HG02588 (cell line): ENCODE measurements around the gene DRAXIN.

Experiments used
- ATAC-seq: cut with Tn5 transposase; IDR thresholded peaks from one replicate; pipeline ENCODE4 v1.9.1; 2021; ENCODE audit warnings: mild to moderate bottlenecking, moderate library complexity; ENCODE audit not compliant: unreplicated experiment

The DRAXIN gene

DNA sequence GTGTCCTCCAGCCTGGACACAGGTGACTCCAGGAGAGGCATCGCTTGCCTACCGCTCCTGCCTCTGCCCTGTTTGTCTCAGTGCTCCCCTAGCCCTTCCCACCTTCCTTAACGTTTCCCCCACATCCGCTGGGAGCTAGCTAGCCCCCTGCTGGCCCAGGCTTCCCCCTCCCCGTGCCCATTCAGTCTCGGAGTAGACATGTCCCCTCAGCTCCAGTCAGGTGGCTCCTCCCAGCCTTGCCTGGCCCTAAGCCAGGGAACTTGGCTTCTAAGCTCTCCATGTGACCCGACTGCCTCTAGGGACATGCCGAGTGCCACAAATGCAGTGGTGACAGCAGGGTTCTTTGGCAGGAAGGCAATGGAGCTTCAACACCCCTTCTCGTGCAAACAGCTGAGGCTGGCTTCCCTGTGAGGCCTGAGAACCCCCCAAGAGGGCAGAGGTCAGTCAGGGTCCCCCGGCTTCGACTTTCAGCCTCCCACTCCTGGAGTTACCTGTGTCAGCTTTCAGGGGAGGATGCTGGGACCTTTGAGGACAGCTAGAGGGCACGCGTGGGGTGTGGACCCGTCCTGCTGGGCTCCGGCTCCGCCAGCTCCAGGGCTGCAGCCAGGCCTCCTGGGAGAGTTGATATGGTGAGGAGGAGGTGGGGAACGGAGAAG lies 16.2 kb downstream of the DRAXIN start:
- no peak for ATAC-seq

DNA sequence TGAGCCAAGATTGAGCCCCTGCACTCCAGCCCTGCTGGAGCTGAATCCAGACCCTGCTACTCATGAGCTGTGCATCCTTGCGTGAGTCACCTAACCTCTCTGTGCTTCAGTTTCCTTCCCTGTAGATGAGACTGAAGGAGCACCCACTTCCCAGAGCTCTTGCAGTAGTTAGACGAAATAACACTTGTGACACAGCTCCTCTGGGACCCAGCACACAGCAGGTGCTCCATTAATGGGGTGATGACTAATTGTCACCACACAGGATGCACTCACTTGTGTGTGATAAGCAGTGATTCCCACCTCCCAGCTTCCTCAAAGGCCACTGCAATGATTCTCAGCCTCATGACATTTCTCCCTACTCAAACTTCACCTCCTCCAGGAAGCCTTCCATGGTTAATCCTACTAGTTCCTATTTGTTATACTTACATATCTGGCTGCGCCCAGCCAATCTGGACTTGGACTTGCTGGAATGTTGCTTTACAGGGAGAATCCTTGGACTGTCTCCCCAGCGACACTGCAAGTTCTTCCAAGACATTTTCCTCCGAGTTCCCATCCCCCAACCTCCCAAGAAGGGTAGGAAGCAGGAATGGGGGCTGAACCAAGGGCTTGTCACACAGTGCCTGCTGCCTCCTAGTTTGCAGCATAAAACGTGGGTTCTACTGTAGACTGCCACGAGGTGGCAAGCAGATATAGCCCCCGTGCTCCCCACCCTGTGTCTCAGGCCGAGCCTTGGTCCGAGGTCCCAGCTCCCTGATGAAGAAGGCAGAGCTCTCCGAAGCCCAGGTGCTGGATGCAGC lies 17.2 kb downstream of the DRAXIN start:
- ATAC-seq, result no peak

DNA sequence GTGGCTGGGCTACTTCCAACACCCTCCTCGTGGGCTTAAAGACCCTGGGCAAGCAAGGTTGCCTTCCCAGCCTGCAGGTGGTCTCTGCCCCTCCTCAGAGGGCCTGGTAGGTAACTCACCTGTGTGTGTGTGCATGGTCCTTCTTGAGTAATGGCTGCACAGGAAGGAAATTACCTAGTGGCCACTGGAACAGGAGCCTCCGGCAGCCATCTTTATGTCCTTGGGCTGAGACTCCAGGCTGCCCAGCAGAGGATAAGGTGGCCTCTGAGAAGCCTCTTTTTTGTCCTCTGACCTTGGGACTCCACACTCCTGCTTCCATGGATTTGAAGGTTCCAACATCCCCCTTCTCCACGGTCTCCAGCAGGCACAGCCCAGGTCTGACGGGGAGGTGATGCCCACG lies 20.0 kb downstream of the DRAXIN start:
- ATAC-seq, result no peak

DNA sequence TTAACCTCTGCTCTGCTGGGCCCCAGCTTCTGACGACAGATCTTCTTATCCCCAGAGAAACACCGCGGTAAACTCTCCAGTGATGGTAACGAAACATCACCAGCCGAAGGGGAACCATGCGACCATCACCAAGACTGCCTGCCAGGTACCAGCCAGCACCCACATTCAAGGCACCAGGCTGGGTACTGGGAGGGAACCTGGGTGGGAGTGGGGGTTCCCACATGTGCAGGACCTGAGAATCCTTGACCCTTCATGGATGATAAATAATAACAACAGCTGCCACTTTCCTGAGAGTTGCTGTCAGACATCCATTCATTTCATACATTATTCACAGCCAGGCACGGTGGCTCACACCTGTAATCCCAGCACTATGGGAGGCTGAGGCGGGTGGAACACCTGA lies 20.8 kb downstream of the DRAXIN start:
- no peak for ATAC-seq

DNA sequence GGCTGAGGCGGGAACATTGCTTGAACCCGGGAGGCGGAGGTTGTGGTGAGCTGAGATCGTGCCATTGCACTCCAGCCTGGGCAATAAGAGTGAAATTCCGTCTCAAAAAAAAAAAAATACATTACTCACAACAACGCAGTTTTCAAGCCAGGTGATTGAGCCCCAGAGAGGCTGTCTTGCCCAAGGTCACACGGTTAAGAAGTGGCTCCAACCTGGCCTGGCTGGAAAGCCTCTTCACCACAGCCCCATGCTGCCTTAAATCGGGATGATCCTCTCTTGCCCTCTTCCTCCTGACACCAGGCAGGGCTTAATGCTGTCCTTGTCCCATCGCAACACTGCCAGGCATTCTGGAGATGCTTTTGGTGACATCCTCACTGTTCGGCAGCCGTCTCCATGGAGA lies 21.6 kb downstream of the DRAXIN start:
- no peak for ATAC-seq

DNA sequence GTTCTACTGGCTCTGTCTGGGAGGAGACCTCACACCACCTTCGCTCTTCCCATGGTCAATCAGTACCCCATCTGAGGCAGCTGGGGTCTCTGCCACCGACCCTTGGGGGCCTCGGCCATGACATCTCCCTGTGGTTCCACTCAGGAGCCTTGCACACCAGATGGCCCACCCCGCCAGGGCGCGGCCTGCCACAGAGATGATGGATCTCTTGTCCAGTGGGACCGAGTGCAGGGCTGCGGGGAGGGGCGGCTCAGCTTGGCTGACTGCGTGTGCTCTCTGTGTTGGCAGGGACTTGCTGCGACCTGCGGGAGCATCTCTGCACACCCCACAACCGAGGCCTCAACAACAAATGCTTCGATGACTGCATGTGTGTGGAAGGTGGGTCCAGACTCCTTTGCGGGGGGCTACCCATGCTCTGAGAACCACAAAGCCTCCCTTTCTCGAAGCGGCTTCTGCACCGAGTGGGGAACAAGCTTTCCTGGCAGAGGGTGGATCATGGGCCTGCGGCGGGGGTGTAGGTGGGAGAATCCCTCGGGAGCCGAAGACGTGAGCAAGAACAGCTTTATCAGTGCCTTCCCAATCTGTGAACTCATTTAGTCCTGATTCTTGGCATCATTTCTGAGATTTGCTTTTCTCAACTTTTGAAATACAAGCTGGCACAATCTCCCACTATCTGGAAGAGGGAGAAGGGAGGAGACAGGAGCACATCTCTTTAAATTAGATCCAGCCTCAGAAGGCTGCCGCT lies 23.5 kb downstream of the DRAXIN start:
- no peak for ATAC-seq

DNA sequence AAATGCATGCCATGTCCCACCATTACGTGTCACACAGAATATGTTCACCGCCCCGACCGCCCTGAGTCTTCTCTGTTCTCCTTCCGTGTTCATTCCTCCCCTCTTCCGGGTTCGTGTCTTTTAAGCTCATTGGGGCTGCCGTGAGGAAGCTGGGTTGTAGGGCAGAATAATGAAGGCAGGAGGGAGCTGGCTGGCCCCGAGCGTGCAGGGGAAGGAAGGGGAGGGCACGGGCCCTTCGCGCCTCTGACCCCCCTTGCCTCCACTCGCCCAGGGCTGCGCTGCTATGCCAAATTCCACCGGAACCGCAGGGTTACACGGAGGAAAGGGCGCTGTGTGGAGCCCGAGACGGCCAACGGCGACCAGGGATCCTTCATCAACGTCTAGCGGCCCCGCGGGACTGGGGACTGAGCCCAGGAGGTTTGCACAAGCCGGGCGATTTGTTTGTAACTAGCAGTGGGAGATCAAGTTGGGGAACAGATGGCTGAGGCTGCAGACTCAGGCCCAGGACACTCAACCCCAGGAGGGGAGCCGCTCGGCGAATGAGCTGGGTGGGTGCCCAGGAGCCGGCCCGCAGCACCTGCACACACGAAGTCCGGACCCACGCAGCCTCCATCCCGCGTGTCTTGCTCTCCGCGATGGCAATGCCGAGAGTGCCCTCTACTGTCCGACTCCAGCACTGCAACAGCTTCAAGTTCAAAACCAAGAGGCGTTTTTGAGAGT lies 28.0 kb downstream of the DRAXIN start:
- peak; percentile 58 for ATAC-seq

DNA sequence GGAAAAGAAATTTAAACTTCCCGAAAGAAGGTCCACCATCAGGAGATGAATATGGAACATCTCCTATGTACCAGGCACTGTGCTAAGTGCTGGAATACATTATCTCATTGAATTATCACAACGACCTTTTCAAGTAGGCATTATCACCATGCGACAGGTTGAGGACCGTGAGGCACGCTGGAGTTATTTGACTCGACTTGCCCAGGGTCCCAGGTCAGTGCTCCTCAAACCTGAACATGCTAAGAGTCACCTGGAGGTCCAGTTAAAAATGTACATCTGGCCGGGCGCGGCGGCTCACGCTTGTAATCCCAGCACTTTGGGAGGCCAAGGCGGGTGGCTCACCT lies 28.5 kb downstream of the DRAXIN start:
- no peak for ATAC-seq

DNA sequence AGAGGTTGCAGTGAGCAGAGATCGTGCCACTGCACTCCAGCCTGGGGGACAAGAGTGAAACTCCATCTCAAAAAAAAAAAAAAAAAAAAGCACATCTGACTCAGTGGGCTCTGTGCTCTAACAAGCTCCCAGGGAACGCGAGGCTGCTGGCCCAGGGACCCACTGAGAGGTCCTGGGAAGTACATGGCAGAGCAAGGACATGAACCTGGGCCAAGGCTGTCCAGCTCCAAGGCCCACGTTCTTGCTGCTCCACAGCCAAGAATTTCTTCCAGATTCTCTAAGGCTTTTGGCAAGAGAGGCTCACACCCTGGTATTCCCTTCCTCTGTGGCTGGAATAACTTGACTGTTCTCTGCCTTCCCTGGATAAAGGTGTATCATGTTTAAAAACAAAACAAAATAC lies 29.0 kb downstream of the DRAXIN start:
- no peak for ATAC-seq

DNA sequence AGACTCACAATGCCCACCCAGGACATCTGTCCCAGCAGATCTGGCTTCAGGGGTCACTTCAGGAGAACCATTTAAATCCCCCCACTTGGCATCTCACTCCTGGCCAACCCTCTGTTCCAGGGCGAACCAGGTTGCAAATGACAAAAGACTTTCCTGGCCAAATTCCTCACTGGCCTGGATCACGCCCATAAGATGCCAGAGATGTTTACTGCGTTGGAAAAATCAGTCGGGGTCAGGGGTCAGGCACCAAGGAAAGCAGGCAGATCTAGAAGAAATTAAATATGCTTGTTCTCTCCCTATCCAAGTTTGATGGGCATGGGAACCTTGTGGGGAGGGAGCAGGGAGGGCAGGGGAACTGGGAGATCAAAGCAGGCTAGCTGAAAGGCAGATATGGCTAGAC lies 29.8 kb downstream of the DRAXIN start:
- ATAC-seq, result no peak

DNA sequence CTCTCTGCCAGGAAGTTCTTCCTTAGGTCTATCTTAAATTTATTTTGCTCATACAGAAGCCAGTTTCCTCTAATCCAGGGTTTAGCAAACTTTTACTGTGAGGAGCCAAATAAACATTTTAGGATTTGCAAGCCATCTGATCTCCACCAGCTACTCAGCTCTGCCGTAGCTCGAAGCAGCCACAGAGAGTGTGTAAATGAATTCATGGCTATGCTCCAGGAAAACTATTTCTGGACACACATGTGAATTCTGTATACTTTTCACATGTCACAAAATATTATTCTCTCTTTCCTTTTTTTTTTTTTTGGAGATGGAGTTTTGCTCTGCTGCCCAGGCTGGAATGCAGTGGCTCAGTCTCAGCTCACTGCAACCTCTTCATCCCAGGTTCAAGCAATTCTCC lies 31.0 kb downstream of the DRAXIN start:
- ATAC-seq, result no peak

DNA sequence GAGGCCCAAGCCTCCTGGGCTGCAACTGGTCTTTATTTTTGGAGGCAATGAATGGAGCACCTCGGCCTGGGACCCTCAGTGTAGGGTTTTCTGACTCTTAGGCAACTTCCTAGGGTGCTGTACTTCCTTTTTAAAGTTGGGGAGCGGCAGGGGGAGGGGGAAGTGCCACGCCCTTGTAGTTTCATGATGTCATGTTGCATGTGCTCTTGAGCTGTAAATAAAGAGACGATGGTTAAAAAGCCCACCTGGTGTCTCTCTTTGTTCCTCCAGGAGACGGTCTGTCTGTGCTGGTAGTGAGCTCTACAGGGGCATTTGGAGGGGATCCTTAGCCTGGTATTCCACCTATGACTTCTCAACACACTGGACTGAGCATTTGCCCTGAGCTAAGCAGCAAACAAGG lies 34.1 kb downstream of the DRAXIN start:
- no peak for ATAC-seq

DNA sequence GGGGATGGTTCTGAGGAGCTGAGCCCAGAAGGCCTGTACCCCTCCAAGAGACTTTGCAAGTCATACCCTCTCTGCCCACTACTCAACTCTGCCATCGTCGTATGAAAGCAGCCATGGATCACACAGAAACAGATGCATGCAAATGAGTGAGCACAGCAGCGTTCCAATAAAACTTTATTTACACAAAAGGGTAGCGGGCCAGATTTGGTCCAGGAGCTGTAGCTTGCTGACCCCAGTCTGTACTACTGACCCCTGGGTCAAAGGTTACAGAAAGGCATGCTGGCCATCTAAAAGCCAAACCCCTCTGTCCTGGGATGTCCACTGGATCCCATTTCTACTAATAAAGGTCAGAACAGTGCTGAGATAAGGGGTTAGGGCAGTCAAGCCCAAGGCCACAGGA lies 35.6 kb downstream of the DRAXIN start:
- ATAC-seq, result no peak

DNA sequence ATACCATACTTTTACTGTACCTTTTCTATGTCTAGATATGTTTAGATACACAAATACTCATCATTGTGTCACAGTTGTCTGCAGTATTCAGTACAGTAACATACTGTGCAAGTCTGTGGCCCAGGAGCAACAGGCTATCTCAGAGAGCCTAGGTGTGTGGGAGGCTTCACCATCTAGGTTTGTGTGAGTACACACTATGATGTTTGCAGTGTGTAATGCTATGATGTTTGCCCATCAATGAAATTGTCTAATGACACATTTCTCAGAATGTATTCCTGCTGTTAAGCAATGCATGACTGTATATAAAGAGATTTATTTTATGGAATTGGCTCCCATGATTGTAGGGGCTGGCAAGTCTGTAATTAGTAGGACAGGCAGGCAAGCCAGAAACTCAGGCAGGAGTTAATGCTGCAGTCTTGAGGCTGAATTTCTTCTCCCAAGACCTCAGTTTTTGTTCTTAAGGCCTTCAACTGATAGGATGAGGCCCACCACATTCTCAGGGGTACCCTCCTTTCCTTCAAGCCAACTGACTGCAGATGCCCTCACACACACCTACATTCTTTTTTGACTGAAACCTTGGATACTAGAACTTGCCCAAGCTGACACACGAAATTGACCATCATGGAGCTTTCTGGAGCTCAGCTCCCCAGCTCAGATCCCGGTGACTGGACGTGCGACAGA lies 36.8 kb downstream of the DRAXIN start:
- ATAC-seq, result no peak

DNA sequence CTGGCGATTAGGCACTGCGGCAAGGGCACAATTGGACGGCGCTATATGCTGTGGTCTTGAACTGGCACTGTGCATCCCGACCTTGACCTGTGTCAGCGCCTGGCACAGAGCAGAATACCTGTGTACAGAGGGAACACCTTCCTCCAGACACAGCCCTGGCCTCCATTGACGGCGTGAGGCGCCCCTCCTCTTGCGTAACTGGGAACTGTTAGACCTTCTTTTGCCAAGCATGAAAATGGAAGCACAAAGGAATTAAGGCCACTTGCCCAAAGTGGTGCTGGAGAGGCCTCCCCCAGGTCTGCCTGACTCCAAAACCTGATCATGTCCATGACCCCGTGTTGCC lies 37.6 kb downstream of the DRAXIN start:
- no peak for ATAC-seq

DNA sequence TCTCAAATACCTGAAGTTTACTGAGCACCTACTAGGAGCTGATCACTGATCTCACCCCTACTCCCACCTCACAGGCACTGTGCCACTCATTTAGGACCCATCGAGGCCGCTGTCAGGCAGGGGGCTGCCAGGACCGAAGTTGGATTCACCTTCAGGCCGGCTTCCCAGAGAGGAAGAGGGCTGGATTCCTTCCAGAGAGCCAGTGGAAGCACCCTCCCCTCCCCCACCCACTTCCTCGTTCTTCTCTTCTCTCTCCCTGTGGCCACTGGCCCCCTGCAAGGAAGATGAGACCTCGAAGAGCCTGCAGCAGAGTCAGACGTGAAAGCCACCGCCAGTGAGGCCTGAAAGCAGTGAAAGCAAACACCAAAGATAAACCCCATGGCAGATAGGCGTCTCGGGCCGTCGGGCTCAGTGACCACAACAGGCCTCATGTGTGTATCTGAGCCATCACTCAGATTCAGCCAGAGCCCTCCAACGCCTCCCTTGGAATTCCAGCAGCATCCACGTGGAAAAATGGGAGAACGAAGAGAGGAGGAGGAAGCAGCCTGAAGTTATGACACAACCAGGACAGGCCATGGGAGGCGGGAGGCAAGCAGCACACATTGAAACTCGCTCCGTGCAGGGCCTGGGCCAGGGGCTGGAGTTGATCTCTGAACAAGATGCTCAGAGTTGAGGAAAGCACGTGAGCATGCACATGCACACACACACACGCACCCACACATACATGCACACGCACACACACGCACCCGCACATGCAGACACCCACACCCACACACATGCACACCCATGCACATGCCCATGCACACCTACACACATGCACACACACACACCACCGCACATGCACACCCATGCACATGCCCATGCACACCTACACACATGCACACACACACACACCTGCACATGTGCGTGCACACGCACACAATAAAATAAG lies 38.3 kb downstream of the DRAXIN start:
- ATAC-seq, result no peak

DNA sequence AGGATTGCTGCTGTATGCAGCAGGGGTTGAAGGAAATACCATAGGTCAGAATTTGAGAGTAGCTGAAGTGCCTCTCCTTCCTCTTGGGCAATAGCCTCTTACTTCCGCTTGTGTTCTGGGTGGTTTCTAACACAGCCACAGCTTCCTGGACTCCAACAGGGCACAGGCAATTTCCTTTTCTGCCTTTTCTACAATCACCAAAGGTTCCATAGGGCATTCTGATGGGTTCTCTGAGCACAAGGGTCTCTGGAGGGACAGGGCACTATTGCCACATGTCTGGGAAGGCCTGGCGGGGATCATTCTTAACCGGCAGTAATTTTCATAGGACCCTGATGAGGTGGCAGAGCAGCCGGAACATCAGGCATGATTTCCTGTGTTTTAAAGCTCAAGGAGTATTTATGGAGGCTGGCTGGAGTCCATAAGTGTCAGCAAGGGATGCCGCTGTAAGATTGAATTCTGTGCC lies 39.0 kb downstream of the DRAXIN start:
- no peak for ATAC-seq

DNA sequence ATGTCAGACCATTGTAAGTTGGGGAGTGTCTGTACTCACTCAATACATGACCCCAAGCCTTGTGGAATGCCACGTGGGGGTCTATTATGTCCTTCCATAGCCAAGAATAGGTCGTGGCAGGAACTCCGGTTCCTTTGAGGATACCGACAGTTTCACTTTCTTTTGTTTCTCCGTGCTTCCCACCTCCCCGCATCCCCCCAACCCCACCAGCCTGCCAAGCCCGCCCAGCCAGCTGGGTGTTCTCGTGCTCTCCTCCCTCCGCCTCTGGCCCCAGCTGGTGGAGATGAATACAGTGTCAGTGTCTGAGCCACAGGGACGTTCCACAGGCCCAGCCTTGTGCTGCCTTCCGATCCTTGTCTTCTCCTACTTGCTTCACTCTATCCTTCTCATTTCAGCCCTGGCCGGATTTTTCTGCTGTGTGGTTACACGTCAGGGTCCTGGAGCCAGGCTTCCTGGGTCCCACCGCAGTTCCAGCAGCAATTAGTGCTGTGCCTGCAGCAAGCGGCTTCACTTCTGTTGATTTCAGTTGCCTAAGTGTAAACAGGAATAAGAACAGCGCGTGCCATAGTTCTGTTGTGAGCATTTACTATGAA lies 40.3 kb downstream of the DRAXIN start:
- no peak for ATAC-seq

DNA sequence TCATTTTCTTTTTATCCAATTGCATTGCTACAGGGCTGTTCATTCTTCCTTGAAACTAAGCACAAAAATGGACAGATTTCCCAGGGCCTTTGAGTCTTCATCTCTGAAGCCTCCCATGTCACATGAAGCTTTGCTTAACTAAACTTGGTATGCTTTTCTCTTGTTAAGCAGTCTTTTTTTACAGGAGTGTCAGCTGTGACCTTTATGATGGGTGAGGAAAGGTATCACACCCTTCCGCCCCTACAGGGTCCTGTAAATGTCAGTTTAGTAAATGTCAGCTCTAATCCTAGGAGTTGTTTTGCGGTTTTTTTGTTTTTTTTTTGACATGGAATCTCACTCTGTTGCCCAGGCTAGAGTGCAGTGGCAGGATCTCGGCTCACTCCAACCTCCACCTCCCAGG lies 41.8 kb downstream of the DRAXIN start:
- ATAC-seq, result no peak

DNA sequence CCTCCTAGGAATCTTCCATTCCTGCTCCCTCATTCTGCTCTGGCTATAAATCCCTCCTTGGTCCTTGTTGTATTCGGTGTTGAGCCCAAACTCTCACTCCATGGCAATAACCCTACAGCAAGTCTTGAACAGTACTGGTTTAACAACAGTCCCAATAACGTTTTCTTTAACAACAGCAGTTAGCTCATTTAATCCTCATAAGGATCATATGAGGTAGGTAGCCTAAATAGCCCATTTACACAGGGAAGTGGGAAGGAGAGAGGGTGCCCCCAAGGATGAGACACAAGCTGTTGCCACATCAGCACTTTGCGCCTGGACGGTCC lies 44.0 kb downstream of the DRAXIN start:
- ATAC-seq, result no peak
